SH-SY5Y (cell line): ENCODE measurements around the gene LRIF1.

ENCODE experiments used
- GATA2 ChIP-seq: IDR thresholded peaks from 2 replicates; pipeline ENCODE4 v1.6.1; 2011; ENCODE audit warnings: mild to moderate bottlenecking, low read depth, low read length
- GATA3 ChIP-seq: IDR thresholded peaks from 2 replicates; pipeline ENCODE4 v1.6.1; 2011; ENCODE audit warnings: low read depth, mild to moderate bottlenecking, low read length, moderate library complexity

GRCh38 chr1:110975265-110975664 is 11.5 kb upstream of the LRIF1 start:
- TF ChIP-seq GATA2 (no peak), GATA3 (no peak)
